Type B pancreatic cell (in vitro differentiated cells): ENCODE data around the gene FAM78A. TPM values are rescaled to one million over a fixed set of nuclear protein-coding genes. Genes with fewer than 3 reads are reported as not detected.

Experiments
- DNase-seq: peaks from one replicate; pipeline ENCODE4 v3.0.0; 2021; ENCODE audit warnings: mixed read lengths; ENCODE audit not compliant: unreplicated experiment; ENCODE audit errors: extremely low spot score
- H3K27ac Mint-ChIP-seq: 2 replicates; pipeline ENCODE4 v1.8.0; 2021; ENCODE audit warnings: mild to moderate bottlenecking, mixed read lengths
- H3K27me3 Mint-ChIP-seq: 2 replicates; pipeline ENCODE4 v1.8.0; 2021; ENCODE audit warnings: mixed read lengths
- H3K36me3 Mint-ChIP-seq: 2 replicates; pipeline ENCODE4 v1.8.0; 2021; ENCODE audit warnings: mixed read lengths
- H3K4me1 Mint-ChIP-seq: one replicate; pipeline ENCODE4 v1.8.0; 2021; ENCODE audit warnings: mixed read lengths; ENCODE audit not compliant: unreplicated experiment
- H3K4me3 Mint-ChIP-seq: 2 replicates; pipeline ENCODE4 v1.8.0; 2021; ENCODE audit warnings: mild to moderate bottlenecking, mixed read lengths
- H3K9me3 Mint-ChIP-seq: 2 replicates; pipeline ENCODE4 v1.8.0; 2021; ENCODE audit warnings: mixed read lengths
- CTCF ChIP-seq: fragments of 200-600 bp; sonication (generic); conservative IDR thresholded peaks from 2 replicates; pipeline ENCODE4 v1.5.0; 2021; ENCODE audit warnings: antibody characterized with exemption, mild to moderate bottlenecking
- total RNA-seq: library from RNA; stranded (reverse); gene quantifications from 2 replicates; pipeline ENCODE4 v1.2.1, GENCODE V29; 2021; ENCODE audit warnings: low replicate concordance

The FAM78A gene
- total RNA-seq, 1 donor from 2014 or later = 1.9 TPM

- TF ChIP-seq CTCF = no peak
- no peaks in the 10 kb centered on the region for H3K36me3 Mint-ChIP-seq
- H3K27ac Mint-ChIP-seq = no peak overlapping the region
- H3K4me1 Mint-ChIP-seq = peaks cover 7% of the 10 kb centered on the region
- peaks cover 67% of the 10 kb centered on the region for H3K27me3 Mint-ChIP-seq
- no peaks in the 10 kb centered on the region for H3K9me3 Mint-ChIP-seq
- no peak for DNase-seq
- H3K4me3 Mint-ChIP-seq = no peak overlapping the region
Measured at GRCh38 chr9:131277287-131277909, 1.1 kb upstream of the FAM78A start.

- DNase-seq = no peak
- peaks cover 3% of the 10 kb centered on the region for H3K4me1 Mint-ChIP-seq
- H3K36me3 Mint-ChIP-seq = no peaks in the 10 kb centered on the region
- no peaks in the 10 kb centered on the region for H3K9me3 Mint-ChIP-seq
- no peak for TF ChIP-seq CTCF
- H3K27me3 Mint-ChIP-seq = peaks cover 62% of the 10 kb centered on the region
- no peak overlapping the region for H3K27ac Mint-ChIP-seq
- no peak overlapping the region for H3K4me3 Mint-ChIP-seq
Measured at GRCh38 chr9:131276891-131277286, 579 bp upstream of the FAM78A start.

GRCh38 chr9:131275332-131276093 is 797 bp downstream of the FAM78A start:
- peak overlapping the region; percentile 39 for H3K4me3 Mint-ChIP-seq
- peaks cover 49% of the 10 kb centered on the region for H3K27me3 Mint-ChIP-seq
- H3K9me3 Mint-ChIP-seq = no peaks in the 10 kb centered on the region
- no peaks in the 10 kb centered on the region for H3K4me1 Mint-ChIP-seq
- H3K27ac Mint-ChIP-seq = no peak overlapping the region
- no peaks in the 10 kb centered on the region for H3K36me3 Mint-ChIP-seq
- TF ChIP-seq CTCF = no peak
- DNase-seq = no peak

GRCh38 chr9:131274674-131275331 is 1.5 kb downstream of the FAM78A start:
- Mint-ChIP-seq H3K27me3 (peaks cover 45% of the 10 kb centered on the region), H3K9me3 (no peaks in the 10 kb centered on the region), H3K36me3 (no peaks in the 10 kb centered on the region), H3K4me3 (no peak overlapping the region), H3K4me1 (no peaks in the 10 kb centered on the region), H3K27ac (no peak overlapping the region)
- no peak for TF ChIP-seq CTCF
- no peak for DNase-seq

- Mint-ChIP-seq H3K4me3 (no peak overlapping the region), H3K36me3 (no peaks in the 10 kb centered on the region), H3K4me1 (peaks cover 2% of the 10 kb centered on the region), H3K9me3 (no peaks in the 10 kb centered on the region), H3K27ac (no peak overlapping the region), H3K27me3 (peaks cover 39% of the 10 kb centered on the region)
- TF ChIP-seq CTCF = no peak
- DNase-seq = no peak
Measured at GRCh38 chr9:131273856-131274673, 2.2 kb downstream of the FAM78A start.
